Liver (tissue), 9 donors: ENCODE data around the gene PLAC8. TPM values are rescaled to one million over a fixed set of nuclear protein-coding genes. Genes with fewer than 3 reads are reported as not detected.
"Not testable (repeated sequence)": the region's sequence is repeated elsewhere in the genome, so short reads cannot be mapped to it uniquely, and the experiment has no call there.

Experiments
- DNase-seq: peaks from one replicate; pipeline ENCODE4 v3.0.0-alpha.2; 2017; ENCODE audit warnings: low spot score
- H3K27ac ChIP-seq, 2 donors: one replicate each; pipeline ENCODE4 v1.7.0; 2013; ENCODE audit warnings: inconsistent platforms in 2 of 2, low read length in 2 of 2, control low read depth in 1 of 2, low read depth in 1 of 2, mild to moderate bottlenecking in 1 of 2
- H3K27me3 ChIP-seq, 4 donors: one replicate each; pipeline versions ENCODE4 v1.6.1 to v1.7.0; 2013; ENCODE audit warnings: low read length in 3 of 4, inconsistent platforms in 1 of 4, mild to moderate bottlenecking in 1 of 4, moderate library complexity in 1 of 4; ENCODE audit not compliant: control insufficient read depth in 4 of 4, insufficient read depth in 4 of 4
- H3K36me3 ChIP-seq, 4 donors: one replicate each; pipeline versions ENCODE4 v1.6.1 to v1.7.0; 2013; ENCODE audit warnings: low read length in 3 of 4, mild to moderate bottlenecking in 3 of 4, low read depth in 1 of 4, moderate library complexity in 1 of 4; ENCODE audit not compliant: control insufficient read depth in 4 of 4, insufficient read depth in 3 of 4
- H3K4me1 ChIP-seq, 4 donors: one replicate each; pipeline versions ENCODE4 v1.6.1 to v1.7.0; 2013; ENCODE audit warnings: low read length in 3 of 4, mild to moderate bottlenecking in 3 of 4, moderate library complexity in 1 of 4; ENCODE audit not compliant: control insufficient read depth in 4 of 4, insufficient read depth in 4 of 4
- H3K4me3 ChIP-seq, 3 donors: one replicate each; pipeline versions ENCODE4 v1.6.1 to v1.7.0; 2013; ENCODE audit warnings: low read length in 3 of 3, control low read depth in 1 of 3, low read depth in 1 of 3, mild to moderate bottlenecking in 1 of 3
- H3K9ac ChIP-seq, 2 donors: one replicate each; pipeline ENCODE4 v1.7.0; 2013; ENCODE audit warnings: low read length in 2 of 2, mild to moderate bottlenecking in 2 of 2, moderate library complexity in 2 of 2, control low read depth in 1 of 2, low read depth in 1 of 2
- H3K9me3 ChIP-seq, 4 donors: one replicate each; pipeline versions ENCODE4 v1.6.1 to v1.7.0; 2013; ENCODE audit warnings: low read length in 3 of 4; ENCODE audit not compliant: control insufficient read depth in 4 of 4
- FOXA1 ChIP-seq: IDR thresholded peaks from 2 replicates; pipeline ENCODE4 v1.6.1; 2016; ENCODE audit warnings: antibody characterized with exemption
- HNF4A ChIP-seq, 2 donors: conservative IDR thresholded peaks; 2 replicates each; pipeline ENCODE4 v1.6.1; 2016; ENCODE audit warnings: antibody characterized with exemption in 2 of 2, mild to moderate bottlenecking in 2 of 2
- HNF4G ChIP-seq: IDR thresholded peaks from 2 replicates; pipeline ENCODE4 v1.6.1; 2016; ENCODE audit warnings: antibody characterized with exemption
- MAX ChIP-seq: IDR thresholded peaks from 2 replicates; pipeline ENCODE4 v1.6.1; 2016; ENCODE audit warnings: antibody characterized with exemption
- RAD21 ChIP-seq, 2 donors: IDR thresholded peaks; 2 replicates each; pipeline ENCODE4 v1.6.1; 2016; ENCODE audit warnings: antibody characterized with exemption in 2 of 2, mild to moderate bottlenecking in 2 of 2
- REST ChIP-seq: IDR thresholded peaks from 2 replicates; pipeline ENCODE4 v1.6.1; 2016; ENCODE audit warnings: antibody characterized with exemption, mild to moderate bottlenecking
- SP1 ChIP-seq: IDR thresholded peaks from 2 replicates; pipeline ENCODE4 v1.6.1; 2018; ENCODE audit warnings: antibody characterized with exemption, mild to moderate bottlenecking
- TAF1 ChIP-seq: conservative IDR thresholded peaks from 2 replicates; pipeline ENCODE4 v1.6.1; 2016; ENCODE audit warnings: antibody characterized with exemption, mild to moderate bottlenecking
- YY1 ChIP-seq: IDR thresholded peaks from 2 replicates; pipeline ENCODE4 v1.6.1; 2016; ENCODE audit warnings: antibody characterized with exemption, mild to moderate bottlenecking
- WGBS: extraction: QIAGEN DNeasy Blood & Tissue Kit; methylation state at CpG from one replicate; pipeline ENCODE4 v1.1.7; 2013; 5-methylcytosine and 5-hydroxymethylcytosine counted together
- polyA plus RNA-seq, 2 donors: library from polyadenylated mRNA; stranded (reverse) in 1 of 2; unstranded in 1 of 2; fragments of 200-250 nt in 1 of 2; fragments of >200 nt in 1 of 2; fragmentation: Nextera tagmentation in 1 of 2; extraction: Ambion mirVana in 1 of 2; gene quantifications; one replicate each; pipeline versions ENCODE4 v1.2.1 to v1.2.3, GENCODE V29; 2013 to 2015
- total RNA-seq, 2 donors: library from RNA; depleted of rRNA; stranded (reverse); fragments of >200 nt; gene quantifications; one replicate each; pipeline ENCODE4 v1.2.3, GENCODE V29; 2014
- donor health status: healthy.
- donor health status: healthy.
- donor health status: healthy.
- donor health status: healthy.
- donor health status: healthy.

PLAC8 gene
- total and polyA plus RNA-seq, 4 donors, result 8.1 to 63.2 (median 14.2) TPM

GRCh38 chr4:83093060-83093640, 21.4 kb downstream of the PLAC8 start:
- H3K4me1 ChIP-seq, result no peaks in the 10 kb centered on the region
- no peak for DNase-seq

DNA sequence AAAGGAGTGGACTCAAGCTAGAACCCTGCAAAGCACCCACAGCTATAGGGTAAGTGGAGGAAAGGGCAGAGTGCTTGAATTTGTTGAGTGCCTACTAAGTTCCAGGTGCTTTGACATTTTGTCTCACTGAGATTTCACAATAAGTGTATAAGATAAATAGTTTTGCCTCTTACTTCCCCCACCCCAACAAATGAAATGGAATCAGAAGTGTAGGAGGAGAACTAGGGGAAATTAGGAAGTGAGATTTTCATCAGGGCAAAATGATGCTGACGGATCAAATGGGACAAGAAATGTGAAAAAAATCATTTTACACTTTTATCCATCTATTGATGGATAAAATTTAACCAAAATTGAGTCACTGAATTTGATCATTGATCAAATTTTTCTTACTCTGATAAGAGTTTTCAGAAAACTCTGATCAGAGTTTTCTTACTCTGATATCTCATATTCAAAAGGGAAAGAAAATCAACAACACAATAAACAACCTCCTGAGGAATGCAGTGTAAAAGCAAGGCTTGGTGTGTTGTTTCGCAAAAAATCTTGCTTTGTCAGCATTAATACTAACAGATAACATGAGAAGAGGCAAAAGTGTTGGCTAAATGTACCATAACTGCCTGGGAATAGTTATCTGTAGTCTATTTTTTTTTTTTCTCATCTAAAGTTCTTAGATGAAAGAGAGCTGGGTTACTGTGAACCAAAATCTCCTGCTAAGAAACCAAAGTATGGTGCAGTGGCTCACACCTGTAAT, 24.9 kb downstream of the PLAC8 start:
- no peaks in the 10 kb centered on the region for H3K27me3 ChIP-seq
- no peak overlapping the region for H3K27ac ChIP-seq
- H3K4me1 ChIP-seq, result no peaks in the 10 kb centered on the region
- WGBS, result 77% methylated on average over 2 of the region's 2 CpGs
- no peak for TF ChIP-seq REST
- no peak for TF ChIP-seq RAD21 (IDR thresholded peaks at IDR 0.05)
- no peak for TF ChIP-seq SP1
- no peak for TF ChIP-seq FOXA1
- TF ChIP-seq MAX, result no peak
- no peak overlapping the region for H3K9ac ChIP-seq
- no peaks in the 10 kb centered on the region for H3K36me3 ChIP-seq
- no peak for DNase-seq
- H3K9me3 ChIP-seq, result no peaks in the 10 kb centered on the region
- H3K4me3 ChIP-seq, result no peak overlapping the region

More at GRCh38 chr4:83093060-83093640, 21.4 kb downstream of the PLAC8 start:
- WGBS, result 74% methylated on average over 6 of the region's 6 CpGs
- no peak overlapping the region for H3K9ac ChIP-seq
- no peaks in the 10 kb centered on the region for H3K27me3 ChIP-seq
- H3K9me3 ChIP-seq, result no peaks in the 10 kb centered on the region
- H3K36me3 ChIP-seq, result no peaks in the 10 kb centered on the region
- no peak overlapping the region for H3K4me3 ChIP-seq
- TF ChIP-seq MAX, result no peak
- TF ChIP-seq HNF4A (conservative IDR thresholded peaks at IDR 0.05), result no peak
- no peak for TF ChIP-seq YY1
- no peak for TF ChIP-seq TAF1
- TF ChIP-seq HNF4G, result no peak
- no peak overlapping the region for H3K27ac ChIP-seq

DNA sequence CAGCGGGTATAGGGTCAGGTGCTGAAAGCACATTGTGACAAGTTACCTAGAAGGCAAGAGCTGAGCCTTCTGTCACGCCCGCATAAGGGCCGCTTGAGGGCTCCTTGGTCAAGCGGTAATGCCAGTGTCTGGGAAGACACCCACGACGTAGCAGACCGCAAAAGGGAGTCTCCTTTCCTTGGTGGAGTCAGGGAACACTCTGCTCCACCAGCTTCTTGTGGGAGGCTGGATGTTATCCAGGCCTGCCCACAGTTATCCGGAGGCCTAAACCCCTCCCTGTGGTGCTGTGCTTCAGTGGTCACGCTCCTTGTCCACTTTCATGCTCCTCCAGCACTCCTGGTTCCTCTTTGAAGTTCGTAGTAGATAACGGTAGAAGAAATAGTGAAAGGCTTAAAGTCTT, 29.6 kb downstream of the PLAC8 start:
- H3K27ac ChIP-seq, DNase-seq, H3K9me3 ChIP-seq, H3K36me3 ChIP-seq, H3K4me1 ChIP-seq, H3K27me3 ChIP-seq, H3K4me3 ChIP-seq, H3K9ac ChIP-seq: not testable (repeated sequence)
- WGBS, result 90% methylated on average over 12 of the region's 12 CpGs
